ENCODE measurements around the gene ATP2C2.
A peak's percentile ranks its signal among the peaks of the same experiment; 100 is the strongest.

DNA sequence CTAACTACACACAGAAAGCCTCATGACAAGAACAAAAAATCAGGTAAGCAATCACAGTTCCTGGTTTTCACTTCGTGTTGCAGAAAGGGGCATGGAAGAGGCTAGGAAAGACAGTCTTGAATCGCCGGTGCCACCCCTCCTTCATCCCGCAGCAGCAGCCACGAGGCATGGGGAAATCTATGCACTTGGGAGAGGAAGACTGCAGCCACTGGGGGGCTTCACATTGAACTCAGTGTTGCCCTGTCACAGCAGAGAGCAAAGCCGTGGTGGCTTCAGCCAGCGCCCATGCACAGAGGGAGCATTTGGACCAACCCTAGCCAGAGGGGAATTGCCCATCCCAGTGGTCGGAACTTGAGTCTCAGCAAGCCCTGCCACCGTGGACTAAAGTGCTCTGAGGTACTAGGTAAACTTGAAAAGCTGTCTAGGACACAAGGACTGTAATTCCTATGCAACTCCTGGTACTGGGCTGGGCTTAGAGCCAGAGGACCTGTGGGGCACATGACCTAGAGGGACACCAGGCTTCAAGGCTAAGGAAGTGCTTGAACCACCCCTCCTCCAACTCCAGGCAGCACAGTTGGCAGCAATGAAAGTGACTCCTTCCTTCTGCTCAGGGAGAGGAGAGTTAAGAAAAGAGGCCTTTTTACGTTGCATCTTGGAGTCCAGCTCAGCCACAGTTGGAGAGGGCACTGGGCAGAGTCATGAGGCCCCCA lies 35.2 kb upstream of the ATP2C2 start:
- TF ChIP-seq POLR2A (IDR thresholded peaks at IDR 0.05; ENCODE audit: extremely low read depth, insufficient read length) = no peak
- TF ChIP-seq, protein P1, sequence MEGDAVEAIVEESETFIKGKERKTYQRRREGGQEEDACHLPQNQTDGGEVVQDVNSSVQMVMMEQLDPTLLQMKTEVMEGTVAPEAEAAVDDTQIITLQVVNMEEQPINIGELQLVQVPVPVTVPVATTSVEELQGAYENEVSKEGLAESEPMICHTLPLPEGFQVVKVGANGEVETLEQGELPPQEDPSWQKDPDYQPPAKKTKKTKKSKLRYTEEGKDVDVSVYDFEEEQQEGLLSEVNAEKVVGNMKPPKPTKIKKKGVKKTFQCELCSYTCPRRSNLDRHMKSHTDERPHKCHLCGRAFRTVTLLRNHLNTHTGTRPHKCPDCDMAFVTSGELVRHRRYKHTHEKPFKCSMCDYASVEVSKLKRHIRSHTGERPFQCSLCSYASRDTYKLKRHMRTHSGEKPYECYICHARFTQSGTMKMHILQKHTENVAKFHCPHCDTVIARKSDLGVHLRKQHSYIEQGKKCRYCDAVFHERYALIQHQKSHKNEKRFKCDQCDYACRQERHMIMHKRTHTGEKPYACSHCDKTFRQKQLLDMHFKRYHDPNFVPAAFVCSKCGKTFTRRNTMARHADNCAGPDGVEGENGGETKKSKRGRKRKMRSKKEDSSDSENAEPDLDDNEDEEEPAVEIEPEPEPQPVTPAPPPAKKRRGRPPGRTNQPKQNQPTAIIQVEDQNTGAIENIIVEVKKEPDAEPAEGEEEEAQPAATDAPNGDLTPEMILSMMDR (IDR thresholded peaks at IDR 0.05; ENCODE audit: low read depth, low read length) = peak; percentile 12
- TF ChIP-seq, protein P2, sequence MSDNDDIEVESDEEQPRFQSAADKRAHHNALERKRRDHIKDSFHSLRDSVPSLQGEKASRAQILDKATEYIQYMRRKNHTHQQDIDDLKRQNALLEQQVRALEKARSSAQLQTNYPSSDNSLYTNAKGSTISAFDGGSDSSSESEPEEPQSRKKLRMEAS (IDR thresholded peaks at IDR 0.05; ENCODE audit: low read depth, low read length) = no peak
- TF ChIP-seq MYC (IDR thresholded peaks at IDR 0.05; ENCODE audit: low read depth, low read length) = no peak
